Stimulated activated CD4-positive, alpha-beta T cell treated with anti-CD3 and anti-CD28 coated beads, Interleukin-15, amount 100 ng/mL, for 48 hours (primary cell): Measurements from ENCODE around the gene FAM120AOS.

Experiments used
- DNase-seq, 2 donors: peaks; one replicate each; pipeline ENCODE4 v3.0.0-alpha.2; 2020; ENCODE audit warnings: low read depth in 2 of 2

FAM120AOS gene

GRCh38 chr9:93453047-93453914 is at the start of gene FAM120AOS:
FAM120AOS (minus strand) TSS chr9:93453581; CDS start chr9:93452709, 872 bp downstream.
- peak; percentile 75 to 83 for DNase-seq

- no peak for DNase-seq
These were observed 48.0 kb upstream of the FAM120AOS start for GRCh38 chr9:93501406-93501805.

- no peak for DNase-seq
These were observed 47.4 kb upstream of the FAM120AOS start for GRCh38 chr9:93500571-93501298.

DNA sequence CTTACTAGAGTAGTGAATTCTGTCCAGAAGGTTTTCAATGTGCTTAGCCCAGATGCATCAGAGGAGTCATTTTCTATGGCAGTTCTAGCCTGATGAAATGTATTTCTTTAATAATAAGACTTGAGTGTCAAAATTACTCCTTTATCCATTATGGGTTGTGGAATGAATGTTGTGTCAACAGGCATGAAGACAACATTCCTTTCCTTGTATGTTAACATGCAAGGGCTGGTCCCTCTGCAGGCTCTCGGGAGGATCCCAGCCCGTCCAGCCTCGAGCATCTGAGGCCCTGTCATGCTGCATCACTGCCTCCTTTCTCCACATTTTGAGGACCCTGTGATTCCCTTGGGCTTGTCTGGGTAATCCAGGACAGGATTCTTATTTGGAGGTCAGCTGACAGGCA is 42.9 kb upstream of the FAM120AOS start:
- DNase-seq, result no peak

DNA sequence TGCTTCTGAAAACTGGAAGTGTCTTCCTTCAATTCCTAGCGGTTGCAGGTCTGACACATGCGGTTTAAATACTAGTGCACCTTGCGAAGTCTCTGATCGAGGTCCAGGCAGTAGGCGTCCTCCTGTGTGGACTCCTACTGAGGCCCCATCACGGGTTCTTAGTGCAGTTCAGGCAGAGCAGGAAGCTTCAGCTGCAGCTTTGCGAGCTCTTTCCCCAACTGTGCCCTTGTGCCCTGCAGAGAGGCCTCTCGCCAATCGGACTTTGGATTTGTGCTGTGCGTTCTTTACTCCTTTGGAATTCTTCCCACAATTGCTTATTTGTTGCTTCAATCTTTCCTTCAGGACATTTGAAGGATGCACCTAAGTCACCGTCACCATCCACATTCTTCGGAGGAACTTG is 40.6 kb upstream of the FAM120AOS start:
- DNase-seq, result no peak

- DNase-seq, result no peak
These were observed 38.9 kb upstream of the FAM120AOS start for GRCh38 chr9:93492327-93492726.

GRCh38 chr9:93491593-93492232 is 38.3 kb upstream of the FAM120AOS start:
- no peak for DNase-seq

- DNase-seq, result no peak
These were observed 34.9 kb upstream of the FAM120AOS start for GRCh38 chr9:93488244-93488643.

GRCh38 chr9:93486268-93486667 is 32.9 kb upstream of the FAM120AOS start:
- no peak for DNase-seq

DNA sequence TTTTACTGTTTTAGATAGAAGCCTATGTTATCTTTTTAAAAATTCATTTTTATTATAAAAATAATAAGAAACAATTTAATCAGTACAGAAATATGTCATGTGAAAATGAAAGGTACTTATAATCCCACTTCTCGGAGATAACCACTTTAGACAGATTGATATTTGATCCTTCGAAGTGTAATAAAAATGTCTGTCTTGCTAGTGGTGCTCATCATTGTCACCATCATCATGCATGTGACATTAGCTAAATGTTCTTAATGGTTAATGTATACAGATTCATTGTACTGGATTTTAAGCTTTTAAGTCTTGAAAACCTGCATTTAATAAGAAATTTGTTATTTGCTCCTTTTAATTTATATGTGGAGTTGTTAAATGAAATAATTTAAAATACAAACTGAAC is 30.1 kb upstream of the FAM120AOS start:
- DNase-seq, result no peak

DNA sequence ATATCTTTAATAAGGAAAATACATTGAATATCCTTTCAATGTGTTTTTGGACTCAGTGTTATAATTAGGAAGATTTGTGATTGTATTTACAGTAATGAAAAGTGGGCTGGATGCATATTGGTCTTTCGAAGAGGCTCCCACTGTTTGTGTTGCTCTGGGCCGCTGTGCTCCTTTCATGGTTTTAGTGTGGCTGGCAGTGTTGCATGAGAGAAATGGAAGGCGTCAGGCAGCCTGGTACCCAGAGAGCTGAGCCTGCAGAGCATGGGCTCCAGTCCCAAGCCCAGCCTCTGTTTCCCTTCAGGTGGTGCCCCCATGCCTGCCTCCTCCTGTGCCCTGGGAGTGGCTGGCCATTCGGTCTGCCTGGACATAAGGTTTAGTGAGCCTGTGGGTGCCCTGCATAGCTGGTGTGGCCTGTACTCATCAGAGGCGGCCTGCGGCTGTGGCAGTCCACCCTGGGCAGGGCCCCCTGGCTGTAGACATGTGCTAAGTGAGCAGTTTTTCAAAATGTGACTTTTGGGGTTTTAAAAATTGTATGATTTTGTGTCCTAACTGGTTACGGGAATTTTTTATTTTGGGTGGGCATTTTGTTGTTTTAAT is 27.4 kb upstream of the FAM120AOS start:
- no peak for DNase-seq

- DNase-seq, result no peak
These were observed 26.9 kb upstream of the FAM120AOS start for GRCh38 chr9:93480262-93480661.

DNA sequence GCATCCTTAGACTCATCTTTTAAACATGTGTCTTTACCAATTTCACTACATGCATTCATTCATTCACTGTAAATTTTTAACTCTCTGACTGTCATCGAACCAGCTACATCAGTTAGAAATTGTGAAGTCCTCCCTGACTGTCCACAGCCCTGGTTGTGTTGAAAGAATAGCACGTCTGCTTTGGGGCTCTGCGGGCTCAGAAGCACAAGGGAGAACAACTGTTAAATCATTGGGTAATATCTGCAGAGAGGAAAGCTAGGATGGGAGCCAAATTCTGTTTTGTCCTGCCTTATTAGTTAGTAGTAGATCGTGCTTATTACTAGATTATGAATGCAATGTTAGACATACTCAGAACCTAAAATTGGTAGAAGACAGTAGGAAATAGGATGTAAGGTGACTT is 26.3 kb upstream of the FAM120AOS start:
- no peak for DNase-seq

DNA sequence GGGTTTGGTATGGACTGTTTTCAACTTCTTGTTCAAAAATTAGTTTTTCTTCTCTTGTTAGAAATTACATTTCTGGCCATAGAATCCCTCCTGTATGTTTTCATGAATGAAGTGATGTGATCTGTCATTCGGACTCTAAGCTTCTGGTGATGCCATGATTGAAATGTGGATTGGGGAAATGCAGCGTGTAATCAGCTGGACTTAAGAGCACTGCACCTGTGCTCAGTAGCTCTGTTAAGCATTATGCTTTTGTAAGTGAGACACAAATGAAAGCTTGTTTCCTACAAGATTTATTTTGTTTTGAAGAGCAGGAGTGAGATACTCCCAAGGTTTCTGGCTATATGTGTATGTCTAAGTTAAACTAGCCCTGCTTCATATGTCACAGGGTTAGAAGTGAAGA is 24.0 kb upstream of the FAM120AOS start:
- no peak for DNase-seq

- DNase-seq, result no peak
These were observed 23.5 kb upstream of the FAM120AOS start for GRCh38 chr9:93476924-93477323.

DNA sequence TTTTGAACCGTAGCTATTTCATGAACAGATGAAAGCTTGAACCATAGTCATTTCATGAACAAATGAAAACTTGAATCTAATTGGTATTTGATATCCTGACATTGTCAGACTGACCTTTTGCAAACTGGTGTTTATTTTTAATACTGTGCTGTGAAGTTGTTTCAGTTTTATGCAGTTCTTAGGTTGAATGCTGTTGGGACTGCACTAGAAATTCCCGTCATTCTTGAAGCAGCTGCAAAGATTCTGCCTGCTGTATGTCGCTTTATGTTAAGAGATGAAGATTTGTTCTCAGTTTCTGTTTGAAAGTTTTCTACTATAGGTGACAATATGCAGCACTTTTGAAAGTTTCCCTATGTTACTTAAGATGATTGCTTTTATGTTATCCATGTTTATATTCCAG is 22.5 kb upstream of the FAM120AOS start:
- no peak for DNase-seq

DNA sequence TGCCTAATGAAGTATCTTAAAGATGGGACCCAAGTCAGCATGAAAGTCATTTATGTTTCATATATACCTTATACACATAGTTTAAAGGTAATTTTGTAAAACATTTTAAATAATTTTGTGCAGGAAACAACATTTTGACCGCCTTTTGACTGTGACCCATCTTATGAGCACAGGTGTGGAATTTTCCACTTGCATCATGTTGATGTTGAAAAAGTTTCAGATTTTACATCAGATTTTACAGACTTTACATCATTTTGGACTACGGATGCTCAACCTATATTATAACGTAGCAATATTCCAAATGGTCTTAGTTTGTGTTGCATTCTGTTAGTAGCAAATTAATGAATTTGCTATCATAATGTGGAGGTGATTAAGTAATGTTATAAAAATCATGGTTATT is 21.7 kb upstream of the FAM120AOS start:
- no peak for DNase-seq

GRCh38 chr9:93473411-93473810 is 20.0 kb upstream of the FAM120AOS start:
- no peak for DNase-seq

DNA sequence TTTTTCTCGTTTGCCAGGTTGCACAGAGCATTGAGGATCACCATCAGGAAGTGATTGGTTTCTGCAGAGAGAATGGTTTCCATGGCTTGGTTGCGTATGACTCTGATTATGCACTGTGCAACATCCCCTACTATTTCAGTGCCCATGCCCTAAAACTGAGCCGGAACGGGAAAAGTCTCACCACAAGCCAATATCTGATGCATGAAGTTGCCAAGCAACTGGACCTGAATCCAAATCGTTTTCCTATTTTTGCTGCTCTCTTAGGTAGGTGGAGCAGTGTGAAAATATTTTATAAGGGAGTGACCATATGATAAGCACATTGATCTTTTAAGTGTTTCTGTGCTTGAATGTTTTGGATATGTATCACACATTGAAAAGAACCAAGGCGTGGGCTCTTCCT is 17.7 kb upstream of the FAM120AOS start:
- no peak for DNase-seq

DNA sequence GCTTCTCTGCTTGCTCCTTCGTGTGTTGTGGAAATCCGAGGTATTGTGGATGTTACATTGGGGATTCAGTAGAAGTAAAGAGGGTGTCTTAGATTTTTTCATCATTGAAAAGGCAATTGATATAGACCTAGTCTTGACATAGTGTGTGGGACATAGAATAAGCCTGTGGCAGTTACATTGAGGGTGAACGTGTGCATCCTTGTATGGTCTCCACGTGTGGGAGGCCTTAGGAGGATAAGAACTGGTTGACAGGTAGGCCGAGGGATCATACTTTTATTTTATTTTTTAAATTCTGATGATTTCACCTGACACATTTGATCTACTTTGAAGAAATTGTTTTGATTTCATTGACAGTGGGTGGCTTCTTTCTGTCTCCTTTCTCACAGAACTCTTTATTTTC is 17.0 kb upstream of the FAM120AOS start:
- no peak for DNase-seq

GRCh38 chr9:93468763-93469456 is 15.5 kb upstream of the FAM120AOS start:
- no peak for DNase-seq

- no peak for DNase-seq
These were observed 14.1 kb upstream of the FAM120AOS start for GRCh38 chr9:93467462-93467861.
